Astrocyte (in vitro differentiated cells and primary cell): ENCODE data around the gene KCNMA1.

Experiments used
- EZH2 ChIP-seq: IDR thresholded peaks from 2 replicates; pipeline ENCODE4 v1.6.1; 2012; ENCODE audit warnings: mild to moderate bottlenecking, low read length, inconsistent platforms; ENCODE audit not compliant: insufficient read depth
- TF ChIP-seq, protein P1 (sequence below): IDR thresholded peaks from 2 replicates; pipeline ENCODE4 v1.5.1; 2011; ENCODE audit warnings: low read depth, mild to moderate bottlenecking, inconsistent platforms, low read length, moderate library complexity; ENCODE audit not compliant: insufficient read depth

- TF ChIP-seq, protein P1, sequence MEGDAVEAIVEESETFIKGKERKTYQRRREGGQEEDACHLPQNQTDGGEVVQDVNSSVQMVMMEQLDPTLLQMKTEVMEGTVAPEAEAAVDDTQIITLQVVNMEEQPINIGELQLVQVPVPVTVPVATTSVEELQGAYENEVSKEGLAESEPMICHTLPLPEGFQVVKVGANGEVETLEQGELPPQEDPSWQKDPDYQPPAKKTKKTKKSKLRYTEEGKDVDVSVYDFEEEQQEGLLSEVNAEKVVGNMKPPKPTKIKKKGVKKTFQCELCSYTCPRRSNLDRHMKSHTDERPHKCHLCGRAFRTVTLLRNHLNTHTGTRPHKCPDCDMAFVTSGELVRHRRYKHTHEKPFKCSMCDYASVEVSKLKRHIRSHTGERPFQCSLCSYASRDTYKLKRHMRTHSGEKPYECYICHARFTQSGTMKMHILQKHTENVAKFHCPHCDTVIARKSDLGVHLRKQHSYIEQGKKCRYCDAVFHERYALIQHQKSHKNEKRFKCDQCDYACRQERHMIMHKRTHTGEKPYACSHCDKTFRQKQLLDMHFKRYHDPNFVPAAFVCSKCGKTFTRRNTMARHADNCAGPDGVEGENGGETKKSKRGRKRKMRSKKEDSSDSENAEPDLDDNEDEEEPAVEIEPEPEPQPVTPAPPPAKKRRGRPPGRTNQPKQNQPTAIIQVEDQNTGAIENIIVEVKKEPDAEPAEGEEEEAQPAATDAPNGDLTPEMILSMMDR, result no peak
- TF ChIP-seq EZH2, result no peak
These were observed 429.8 kb downstream of the KCNMA1 start for GRCh38 chr10:77207828-77208185.
